CD4-positive, alpha-beta T cell (primary cell): Measurements from ENCODE around the gene EHHADH. TPM values are rescaled to one million over a fixed set of nuclear protein-coding genes. Genes with fewer than 3 reads are reported as not detected.

ENCODE experiments used
- ATAC-seq: fragments of 200-7000 bp; cut with Tn5 transposase; one replicate; pipeline ENCODE4 v1.10.0; 2022; ENCODE audit warnings: mild to moderate bottlenecking; ENCODE audit not compliant: poor library complexity
- CTCF ChIA-PET: fragments of 350-600 bp; sonication (Branson Sonifier 250); formaldehyde crosslinking; loops from one replicate; lab custom pipeline; 2021; ENCODE audit warnings: antibody characterized with exemption, inconsistent platforms; lab: Charles Lee
- POLR2A ChIA-PET: fragments of 350-600 bp; sonication (Branson Sonifier 250); formaldehyde crosslinking; loops from one replicate; lab custom pipeline; 2021; ENCODE audit warnings: antibody characterized with exemption, inconsistent platforms; lab: Charles Lee
- DNase-seq, 14 experiments: peaks; one replicate each; pipeline ENCODE4 v3.0.0-alpha.2; 2013 to 2020; ENCODE audit warnings: mixed read lengths in 2 of 14
- H3K27ac ChIP-seq, 2 donors: one replicate each; pipeline versions ENCODE4 v1.5.1 to v1.7.0; 2013; ENCODE audit warnings: low read length in 2 of 2, low read depth in 1 of 2, mild to moderate bottlenecking in 1 of 2
- H3K27me3 ChIP-seq, 2 experiments: 1 replicate in 1 of 2; 2 replicates in 1 of 2; pipeline versions ENCODE4 v1.6.1 to v1.7.0; 2013; ENCODE audit warnings: low read length in 2 of 2, control low read depth in 1 of 2, mild to moderate bottlenecking in 1 of 2, moderate library complexity in 1 of 2; ENCODE audit not compliant: insufficient read depth in 2 of 2, control insufficient read depth in 1 of 2
- H3K36me3 ChIP-seq: one replicate; pipeline ENCODE4 v1.6.1; 2013; ENCODE audit warnings: low read length, control low read depth; ENCODE audit not compliant: insufficient read depth
- H3K4me1 ChIP-seq: one replicate; pipeline ENCODE4 v1.6.1; 2013; ENCODE audit warnings: low read length, control low read depth; ENCODE audit not compliant: insufficient read depth
- H3K4me3 ChIP-seq: one replicate; pipeline ENCODE4 v1.5.1; 2013; ENCODE audit warnings: mild to moderate bottlenecking, low read length, moderate library complexity
- H3K9me3 ChIP-seq, 2 experiments: 1 replicate in 1 of 2; 2 replicates in 1 of 2; pipeline versions ENCODE4 v1.6.1 to v1.7.0; 2013; ENCODE audit warnings: low read length in 2 of 2, mild to moderate bottlenecking in 2 of 2, control low read depth in 1 of 2, moderate library complexity in 1 of 2; ENCODE audit not compliant: control insufficient read depth in 1 of 2, insufficient read depth in 1 of 2
- H3K27ac Mint-ChIP-seq: one replicate; pipeline ENCODE4 v1.8.0; 2020; ENCODE audit warnings: mixed read lengths
- H3K27me3 Mint-ChIP-seq: one replicate; pipeline ENCODE4 v1.8.0; 2021; ENCODE audit warnings: mixed read lengths
- H3K36me3 Mint-ChIP-seq: one replicate; pipeline ENCODE4 v1.8.0; 2021; ENCODE audit warnings: low read depth, mixed read lengths
- H3K4me1 Mint-ChIP-seq: one replicate; pipeline ENCODE4 v1.8.0; 2021; ENCODE audit warnings: low read depth, mixed read lengths
- H3K4me3 Mint-ChIP-seq: one replicate; pipeline ENCODE4 v1.8.0; 2020; ENCODE audit warnings: mild to moderate bottlenecking, mixed read lengths
- H3K9me3 Mint-ChIP-seq: one replicate; pipeline ENCODE4 v1.8.0; 2020; ENCODE audit warnings: mixed read lengths
- CTCF ChIP-seq: fragments of 200-600 bp; IDR thresholded peaks from one replicate; pipeline ENCODE4 v1.8.0; 2022; ENCODE audit warnings: antibody characterized with exemption, mild to moderate bottlenecking
- intact Hi-C, 2 experiments: fragments of 100-400 bp; cut with DNase I in 1 of 2; cut with micrococcal nuclease in 1 of 2; formaldehyde crosslinking; loops; one replicate each; pipeline versions ENCODE4 v1.15.1 to v1.9.0; 2023 to 2025; cut with DNase I, micrococcal nuclease
- total RNA-seq, 174 experiments: library from RNA in 2 of 174; stranded (reverse) in 2 of 174; gene quantifications; one replicate each; pipeline ENCODE4 v1.2.3 and lab custom pipeline; 2021 to 2026

The EHHADH gene
- total RNA-seq, 2 experiments from 2014 or later, result 0.11 to 0.52 TPM

GRCh38 chr3:185215873-185216606, 37.8 kb downstream of the EHHADH start:
- no peak overlapping the region for H3K4me3 Mint-ChIP-seq
- Histone ChIP-seq H3K27ac (no peak overlapping the region), H3K4me1 (no peaks in the 10 kb centered on the region), H3K27me3 (no peaks in the 10 kb centered on the region), H3K9me3 (no peaks in the 10 kb centered on the region), H3K4me3 (no peak overlapping the region), H3K36me3 (no peaks in the 10 kb centered on the region)
- no peaks in the 10 kb centered on the region for H3K4me1 Mint-ChIP-seq
- no peaks in the 10 kb centered on the region for H3K27me3 Mint-ChIP-seq
- ChIA-PET CTCF (no interaction called here), POLR2A (no interaction called here)
- intact Hi-C loops, result no loop called here
- H3K9me3 Mint-ChIP-seq, result no peaks in the 10 kb centered on the region
- ATAC-seq (no peak), DNase-seq (no peak)
- no peak overlapping the region for H3K27ac Mint-ChIP-seq
- no peaks in the 10 kb centered on the region for H3K36me3 Mint-ChIP-seq
- peak; percentile 30 for TF ChIP-seq CTCF

- DNase-seq (no peak), ATAC-seq (no peak)
- ChIA-PET CTCF (no interaction called here), POLR2A (no interaction called here)
- no peak overlapping the region for H3K27ac Mint-ChIP-seq
- Histone ChIP-seq H3K36me3 (no peaks in the 10 kb centered on the region), H3K27ac (no peak overlapping the region), H3K4me3 (no peak overlapping the region), H3K4me1 (peaks cover 3% of the 10 kb centered on the region), H3K27me3 (no peaks in the 10 kb centered on the region), H3K9me3 (no peaks in the 10 kb centered on the region)
- H3K27me3 Mint-ChIP-seq, result no peaks in the 10 kb centered on the region
- no peaks in the 10 kb centered on the region for H3K4me1 Mint-ChIP-seq
- no peaks in the 10 kb centered on the region for H3K36me3 Mint-ChIP-seq
- intact Hi-C loops, result no loop called here
- TF ChIP-seq CTCF, result no peak
- no peak overlapping the region for H3K4me3 Mint-ChIP-seq
- no peaks in the 10 kb centered on the region for H3K9me3 Mint-ChIP-seq
These were observed 41.3 kb downstream of the EHHADH start for GRCh38 chr3:185212559-185212958.

- Mint-ChIP-seq H3K4me3 (no peak overlapping the region), H3K27me3 (no peaks in the 10 kb centered on the region), H3K36me3 (no peaks in the 10 kb centered on the region), H3K9me3 (no peaks in the 10 kb centered on the region), H3K4me1 (no peaks in the 10 kb centered on the region), H3K27ac (no peak overlapping the region)
- no peak for DNase-seq
- intact Hi-C loops, result no loop called here
- ChIA-PET CTCF (no interaction called here), POLR2A (no interaction called here)
- Histone ChIP-seq H3K4me3 (no peak overlapping the region), H3K27me3 (no peaks in the 10 kb centered on the region), H3K27ac (no peak overlapping the region), H3K4me1 (peaks cover 3% of the 10 kb centered on the region), H3K36me3 (no peaks in the 10 kb centered on the region), H3K9me3 (no peaks in the 10 kb centered on the region)
- TF ChIP-seq CTCF, result no peak
- no peak for ATAC-seq
These were observed 41.8 kb downstream of the EHHADH start for GRCh38 chr3:185212086-185212485.
